Tibial nerve (tissue), 4 donors: ENCODE results near the gene NDFIP1. TPM values are rescaled to one million over a fixed set of nuclear protein-coding genes. Genes with fewer than 3 reads are reported as not detected.

Experiments used
- DNase-seq, 2 donors: peaks; one replicate each; pipeline ENCODE4 v3.0.0-alpha.2; 2019; ENCODE audit warnings: low spot score in 2 of 2
- H3K27ac ChIP-seq, 4 donors: fragments of 200-600 bp; sonication (generic) in 3 of 4; one replicate each; pipeline ENCODE4 v1.5.1; 2017 to 2019; ENCODE audit warnings: mild to moderate bottlenecking in 1 of 4
- H3K27me3 ChIP-seq, 2 donors: fragments of 200-600 bp; sonication (generic) in 1 of 2; one replicate each; pipeline versions ENCODE4 v1.5.1 to v1.6.0; 2017 to 2019
- H3K36me3 ChIP-seq, 3 donors: fragments of 200-600 bp; sonication (generic); one replicate each; pipeline ENCODE4 v1.5.1; 2018 to 2019
- H3K4me1 ChIP-seq, 4 donors: fragments of 200-600 bp; sonication (generic) in 3 of 4; one replicate each; pipeline ENCODE4 v1.5.1; 2017 to 2019
- H3K4me3 ChIP-seq, 4 donors: fragments of 200-600 bp; sonication (generic) in 3 of 4; one replicate each; pipeline ENCODE4 v1.5.1; 2017 to 2019; ENCODE audit warnings: mild to moderate bottlenecking in 1 of 4, moderate library complexity in 1 of 4
- H3K9me3 ChIP-seq, 4 donors: fragments of 200-600 bp; sonication (generic) in 3 of 4; one replicate each; pipeline ENCODE4 v1.5.1; 2017 to 2019
- CTCF ChIP-seq, 5 experiments: fragments of 200-600 bp in 3 of 5; fragments of 450-650 bp in 2 of 5; sonication (generic) in 3 of 5; IDR thresholded peaks; one replicate each; pipeline ENCODE4 v1.5.1; 2016 to 2019; ENCODE audit warnings: antibody characterized with exemption in 5 of 5, mild to moderate bottlenecking in 3 of 5, moderate library complexity in 2 of 5
- EP300 ChIP-seq, 2 donors: sonication (generic); formaldehyde crosslinking; IDR thresholded peaks; one replicate each; pipeline ENCODE4 v1.6.1; 2017; ENCODE audit warnings: antibody characterized with exemption in 2 of 2, mild to moderate bottlenecking in 1 of 2
- POLR2A ChIP-seq, 2 donors: fragments of 450-650 bp; IDR thresholded peaks; one replicate each; pipeline ENCODE4 v1.6.1; 2017; ENCODE audit warnings: antibody characterized with exemption in 2 of 2, mild to moderate bottlenecking in 2 of 2, moderate library complexity in 2 of 2
- WGBS, 2 donors: methylation state at CpG; one replicate each; pipeline ENCODE4 v1.1.5; 2018; 5-methylcytosine and 5-hydroxymethylcytosine counted together
- total RNA-seq, 4 donors: library from RNA; depleted of rRNA; stranded (reverse); fragments of >200 nt; gene quantifications; one replicate each; pipeline ENCODE4 v1.1.0, GENCODE V29; 2016

The NDFIP1 gene
- total RNA-seq, 4 donors from 2014 or later, result 96.1 to 172 (median 107) TPM

DNA sequence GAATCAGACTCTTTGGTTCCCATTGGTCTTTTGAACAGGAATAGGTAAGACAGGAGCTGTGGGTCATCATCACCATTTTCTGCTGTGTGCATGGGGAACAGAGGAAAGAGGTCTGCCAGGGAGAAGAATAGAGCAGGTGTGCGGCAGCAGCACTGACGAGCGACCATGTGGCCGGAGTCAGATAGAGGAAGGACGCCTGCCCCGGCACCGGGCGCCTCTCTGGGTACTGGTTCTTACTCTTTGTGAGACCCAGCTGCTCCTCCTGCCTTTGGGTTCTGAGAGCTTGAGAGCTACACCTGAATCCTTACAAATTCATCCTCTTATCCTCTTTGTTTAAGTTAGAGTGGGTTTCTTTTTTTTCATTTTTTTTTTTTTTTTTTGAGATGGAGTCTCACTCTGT, 90.8 kb downstream of the NDFIP1 start:
- Histone ChIP-seq H3K4me1 (no peaks in the 10 kb centered on the region), H3K36me3 (no peaks in the 10 kb centered on the region), H3K27ac (no peak overlapping the region), H3K9me3 (no peaks in the 10 kb centered on the region), H3K4me3 (no peak overlapping the region), H3K27me3 (no peaks in the 10 kb centered on the region)
- WGBS, 2 donors, result 96% methylated on average over 8 of the region's 8 CpGs
- DNase-seq, result no peak
- TF ChIP-seq EP300 (IDR thresholded peaks at IDR 0.05) (no peak), POLR2A (IDR thresholded peaks at IDR 0.05) (no peak), CTCF (IDR thresholded peaks at IDR 0.05) (no peak)

DNA sequence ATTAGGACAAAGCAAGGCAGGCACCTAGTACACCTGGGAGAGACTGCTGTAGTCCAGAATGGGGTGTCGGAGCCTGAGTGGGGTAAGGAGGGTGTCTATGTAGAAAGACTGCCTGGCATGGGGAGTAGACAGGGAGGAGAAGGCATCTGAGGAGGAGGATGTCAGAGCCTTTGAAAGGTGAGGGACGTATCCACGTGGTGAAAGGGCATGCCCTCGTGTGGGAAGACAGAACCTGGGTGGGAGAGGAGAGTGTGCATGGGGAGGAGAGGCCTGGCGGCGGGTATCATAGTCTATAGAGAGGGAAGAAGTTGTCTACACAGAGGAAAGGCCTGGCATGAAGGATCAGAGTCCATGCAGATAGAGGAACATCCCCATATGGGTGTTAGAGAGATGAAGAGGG, 91.8 kb downstream of the NDFIP1 start:
- no peaks in the 10 kb centered on the region for H3K4me1 ChIP-seq
- H3K4me3 ChIP-seq, result no peak overlapping the region
- no peak for DNase-seq
- H3K27ac ChIP-seq, result no peak overlapping the region
- WGBS, 2 donors, result 58 to 59% methylated on average over 6 of the region's 6 CpGs
- H3K9me3 ChIP-seq, result no peaks in the 10 kb centered on the region
- H3K36me3 ChIP-seq, result no peaks in the 10 kb centered on the region
- TF ChIP-seq CTCF (IDR thresholded peaks at IDR 0.05), result no peak
- TF ChIP-seq EP300 (IDR thresholded peaks at IDR 0.05), result no peak
- TF ChIP-seq POLR2A (IDR thresholded peaks at IDR 0.05), result no peak
- no peaks in the 10 kb centered on the region for H3K27me3 ChIP-seq

DNA sequence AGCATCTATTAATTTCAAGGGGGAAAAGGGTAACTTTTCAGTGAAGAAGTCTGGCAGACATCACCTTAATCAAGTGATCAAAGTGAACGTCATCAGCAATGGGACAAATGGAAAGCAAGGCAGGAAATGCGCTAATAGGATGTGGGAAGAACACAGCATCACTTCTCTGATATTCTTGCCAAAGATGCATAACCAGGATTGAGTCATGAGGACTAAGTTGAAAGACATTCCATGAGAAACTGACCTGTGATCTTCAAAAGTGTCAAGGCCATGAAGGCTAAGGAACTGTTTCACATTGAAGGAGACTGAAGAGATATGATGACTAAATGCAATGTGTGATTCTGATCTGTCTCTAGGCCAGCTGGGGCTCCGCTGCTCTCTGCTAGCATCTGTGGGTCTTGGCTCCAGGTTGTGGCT, 92.9 kb downstream of the NDFIP1 start:
- H3K4me1 ChIP-seq, result no peaks in the 10 kb centered on the region
- H3K9me3 ChIP-seq, result no peaks in the 10 kb centered on the region
- H3K36me3 ChIP-seq, result no peaks in the 10 kb centered on the region
- no peak overlapping the region for H3K4me3 ChIP-seq
- no peak for DNase-seq
- WGBS, 2 donors, result 90 to 96% methylated on average over 3 of the region's 3 CpGs
- no peaks in the 10 kb centered on the region for H3K27me3 ChIP-seq
- TF ChIP-seq EP300 (IDR thresholded peaks at IDR 0.05) (no peak), CTCF (IDR thresholded peaks at IDR 0.05) (no peak), POLR2A (IDR thresholded peaks at IDR 0.05) (no peak)
- no peak overlapping the region for H3K27ac ChIP-seq

DNA sequence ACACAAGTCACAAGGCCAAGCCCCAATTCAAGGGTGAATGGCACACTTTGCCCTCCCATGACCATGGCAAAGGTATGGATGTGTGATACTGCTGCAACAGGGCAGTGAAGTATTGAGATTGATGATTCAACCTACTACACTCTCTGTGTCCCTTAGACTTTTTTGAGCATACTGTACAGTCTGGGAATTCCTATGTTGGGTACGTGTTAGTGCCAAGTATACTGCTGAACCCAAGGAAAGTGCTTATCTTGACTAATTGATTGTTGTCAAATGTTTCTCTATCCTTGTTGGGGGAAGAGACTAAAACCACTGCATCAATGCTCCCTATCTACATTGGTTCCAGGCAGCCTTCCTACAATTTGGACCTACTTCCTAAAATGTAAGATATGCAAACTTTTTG, 93.7 kb downstream of the NDFIP1 start:
- no peaks in the 10 kb centered on the region for H3K27me3 ChIP-seq
- H3K27ac ChIP-seq, result no peak overlapping the region
- H3K9me3 ChIP-seq, result no peaks in the 10 kb centered on the region
- no peak overlapping the region for H3K4me3 ChIP-seq
- no peaks in the 10 kb centered on the region for H3K4me1 ChIP-seq
- TF ChIP-seq CTCF (IDR thresholded peaks at IDR 0.05) (no peak), POLR2A (IDR thresholded peaks at IDR 0.05) (no peak), EP300 (IDR thresholded peaks at IDR 0.05) (no peak)
- WGBS, 2 donors, result 68 to 92% methylated on average over 1 of the region's 1 CpG
- H3K36me3 ChIP-seq, result no peaks in the 10 kb centered on the region
- no peak for DNase-seq

Other genes with a start within 250 kb of the NDFIP1 start
- gene PCDH1, start 230.4 kb upstream of the NDFIP1 start, total RNA-seq, result 10 to 100 TPM; 19.9 to 55.5 (median 44.9) TPM
- 10 to 100 TPM; 59.6 to 80.4 (median 75.7) TPM for gene DELE1, start 184.9 kb upstream of the NDFIP1 start, total RNA-seq
- 1 to 10 TPM; 1.0 to 4.5 (median 2.6) TPM for gene PCDH12, start 150.6 kb upstream of the NDFIP1 start, total RNA-seq
- 10 to 100 TPM; 48.0 to 70.5 (median 57.8) TPM for gene RNF14, start 139.7 kb upstream of the NDFIP1 start, total RNA-seq
- 10 to 100 TPM; 14.0 to 29.7 (median 16.3) TPM for gene GNPDA1, start 95.8 kb upstream of the NDFIP1 start, total RNA-seq
- gene SPRY4, start 216.2 kb downstream of the NDFIP1 start, total RNA-seq, result 10 to 100 TPM in 3 of 4 donors, 1 to 10 TPM in 1; 5.1 to 30.9 (median 17.9) TPM